Measurements from ENCODE around the gene GDPD4.

DNA sequence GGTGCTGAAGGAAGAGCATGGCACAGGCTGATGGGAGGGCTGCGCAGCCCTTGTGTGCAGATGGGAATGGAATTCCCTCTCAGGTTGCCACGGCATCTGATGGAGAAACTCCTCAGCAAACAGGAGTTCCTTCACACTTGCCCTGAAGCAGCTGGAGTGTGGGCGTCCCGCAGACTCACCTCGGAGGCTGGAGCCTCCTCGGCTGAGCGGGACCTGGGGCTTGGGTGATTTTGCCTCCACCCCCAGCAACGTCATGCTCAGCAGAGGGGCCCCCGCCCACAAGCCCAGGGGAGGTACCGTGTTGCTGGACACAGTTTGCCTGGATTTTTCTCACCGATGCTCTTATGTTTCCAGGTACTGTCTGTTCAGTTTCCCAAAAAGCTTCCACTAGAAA, 110.1 kb downstream of the GDPD4 start:
- TF ChIP-seq, protein P1, sequence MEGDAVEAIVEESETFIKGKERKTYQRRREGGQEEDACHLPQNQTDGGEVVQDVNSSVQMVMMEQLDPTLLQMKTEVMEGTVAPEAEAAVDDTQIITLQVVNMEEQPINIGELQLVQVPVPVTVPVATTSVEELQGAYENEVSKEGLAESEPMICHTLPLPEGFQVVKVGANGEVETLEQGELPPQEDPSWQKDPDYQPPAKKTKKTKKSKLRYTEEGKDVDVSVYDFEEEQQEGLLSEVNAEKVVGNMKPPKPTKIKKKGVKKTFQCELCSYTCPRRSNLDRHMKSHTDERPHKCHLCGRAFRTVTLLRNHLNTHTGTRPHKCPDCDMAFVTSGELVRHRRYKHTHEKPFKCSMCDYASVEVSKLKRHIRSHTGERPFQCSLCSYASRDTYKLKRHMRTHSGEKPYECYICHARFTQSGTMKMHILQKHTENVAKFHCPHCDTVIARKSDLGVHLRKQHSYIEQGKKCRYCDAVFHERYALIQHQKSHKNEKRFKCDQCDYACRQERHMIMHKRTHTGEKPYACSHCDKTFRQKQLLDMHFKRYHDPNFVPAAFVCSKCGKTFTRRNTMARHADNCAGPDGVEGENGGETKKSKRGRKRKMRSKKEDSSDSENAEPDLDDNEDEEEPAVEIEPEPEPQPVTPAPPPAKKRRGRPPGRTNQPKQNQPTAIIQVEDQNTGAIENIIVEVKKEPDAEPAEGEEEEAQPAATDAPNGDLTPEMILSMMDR (IDR thresholded peaks at IDR 0.05): no peak
- no peak for TF ChIP-seq POLR2A (IDR thresholded peaks at IDR 0.05)

Measured in Peyer's patch (tissue), 4 donors.